ENCODE data around the gene AP2S1.

AP2S1 gene

GRCh38 chr19:46862503-46862834 is 11.8 kb upstream of the AP2S1 start:
- H3K79me2 ChIP-seq (ENCODE audit: insufficient read depth, low read length), result peaks cover 70% of the 10 kb centered on the region
- TF ChIP-seq CTCF (conservative IDR thresholded peaks at IDR 0.05; ENCODE audit: low read length) (no peak), EZH2phosphoT487 (IDR thresholded peaks at IDR 0.05; ENCODE audit: borderline replicate concordance) (no peak)
- peaks cover 65% of the 10 kb centered on the region for H4K20me1 ChIP-seq (ENCODE audit: insufficient read depth, low read length, poor library complexity, severe bottlenecking)
- H3K9ac ChIP-seq (ENCODE audit: low read depth, low read length, poor library complexity, severe bottlenecking), result peak overlapping the region; percentile 77
- peaks cover 53% of the 10 kb centered on the region for H3K4me1 ChIP-seq (ENCODE audit: insufficient read depth, low read length, poor library complexity, severe bottlenecking)
- H2AFZ ChIP-seq (ENCODE audit: low read length), result no peak overlapping the region
- no peaks in the 10 kb centered on the region for H3K9me3 ChIP-seq (ENCODE audit: insufficient read depth, low read depth, low read length)
- no peaks in the 10 kb centered on the region for H3K36me3 ChIP-seq (ENCODE audit: insufficient read depth, low read length)
- no peaks in the 10 kb centered on the region for H3K9me2 ChIP-seq (replicated peaks; ENCODE audit: low read depth, low read length)
- H3F3A ChIP-seq (ENCODE audit: low read depth), result peaks cover 6% of the 10 kb centered on the region; the same call in 1 of the 2 replicates
- no peaks in the 10 kb centered on the region for H3K27me3 ChIP-seq (ENCODE audit: insufficient read depth, low read length, poor library complexity, severe bottlenecking)
- peak overlapping the region; percentile 97 for H3K4me2 ChIP-seq (ENCODE audit: low read depth, low read length, poor library complexity, severe bottlenecking)
- peak overlapping the region; percentile 99 for H3K4me3 ChIP-seq (ENCODE audit: low read length, poor library complexity, severe bottlenecking)

- peak overlapping the region; percentile 99 for H3K4me3 ChIP-seq (ENCODE audit: low read length, poor library complexity, severe bottlenecking)
- H3K36me3 ChIP-seq (ENCODE audit: insufficient read depth, low read length), result no peaks in the 10 kb centered on the region
- H4K20me1 ChIP-seq (ENCODE audit: insufficient read depth, low read length, poor library complexity, severe bottlenecking), result peaks cover 59% of the 10 kb centered on the region
- no peaks in the 10 kb centered on the region for H3K27me3 ChIP-seq (ENCODE audit: insufficient read depth, low read length, poor library complexity, severe bottlenecking)
- peak overlapping the region; percentile 77 for H3K9ac ChIP-seq (ENCODE audit: low read depth, low read length, poor library complexity, severe bottlenecking)
- H3F3A ChIP-seq (ENCODE audit: low read depth), result peaks cover 6% of the 10 kb centered on the region; the same call in 1 of the 2 replicates
- H3K9me3 ChIP-seq (ENCODE audit: insufficient read depth, low read depth, low read length), result no peaks in the 10 kb centered on the region
- peaks cover 64% of the 10 kb centered on the region for H3K79me2 ChIP-seq (ENCODE audit: insufficient read depth, low read length)
- TF ChIP-seq EZH2phosphoT487 (IDR thresholded peaks at IDR 0.05; ENCODE audit: borderline replicate concordance) (no peak), CTCF (conservative IDR thresholded peaks at IDR 0.05; ENCODE audit: low read length) (no peak)
- no peak overlapping the region for H2AFZ ChIP-seq (ENCODE audit: low read length)
- H3K9me2 ChIP-seq (replicated peaks; ENCODE audit: low read depth, low read length), result no peaks in the 10 kb centered on the region
- peaks cover 47% of the 10 kb centered on the region for H3K4me1 ChIP-seq (ENCODE audit: insufficient read depth, low read length, poor library complexity, severe bottlenecking)
- peak overlapping the region; percentile 97 for H3K4me2 ChIP-seq (ENCODE audit: low read depth, low read length, poor library complexity, severe bottlenecking)
These were observed 11.3 kb upstream of the AP2S1 start for GRCh38 chr19:46861691-46862502.

GRCh38 chr19:46860846-46861690 is 10.4 kb upstream of the AP2S1 start, which contains the start of gene ARHGAP35:
TSS of gene ARHGAP35 (plus strand) at chr19:46860997. CDS start at chr19:46918676, 57,679 bp downstream.
- Histone ChIP-seq H3F3A (ENCODE audit: low read depth) (peaks cover 6% of the 10 kb centered on the region; the same call in 1 of the 2 replicates), H3K4me2 (ENCODE audit: low read depth, low read length, poor library complexity, severe bottlenecking) (peak within 1 kb of the TSS; percentile 97), H2AFZ (ENCODE audit: low read length) (peak within 1 kb of the TSS; percentile 77), H3K4me3 (ENCODE audit: low read length, poor library complexity, severe bottlenecking) (peak within 1 kb of the TSS; percentile 99), H3K9ac (ENCODE audit: low read depth, low read length, poor library complexity, severe bottlenecking) (peak within 1 kb of the TSS; percentile 95), H3K9me2 (replicated peaks; ENCODE audit: low read depth, low read length) (no peaks in the 10 kb centered on the region), H3K79me2 (ENCODE audit: insufficient read depth, low read length) (peaks cover 56% of the 10 kb centered on the region), H3K4me1 (ENCODE audit: insufficient read depth, low read length, poor library complexity, severe bottlenecking) (peaks cover 39% of the 10 kb centered on the region), H3K36me3 (ENCODE audit: insufficient read depth, low read length) (no peaks in the 10 kb centered on the region), H3K9me3 (ENCODE audit: insufficient read depth, low read depth, low read length) (no peaks in the 10 kb centered on the region), H3K27me3 (ENCODE audit: insufficient read depth, low read length, poor library complexity, severe bottlenecking) (no peaks in the 10 kb centered on the region), H4K20me1 (ENCODE audit: insufficient read depth, low read length, poor library complexity, severe bottlenecking) (peaks cover 51% of the 10 kb centered on the region)
- TF ChIP-seq CTCF (conservative IDR thresholded peaks at IDR 0.05; ENCODE audit: low read length) (no peak), EZH2phosphoT487 (IDR thresholded peaks at IDR 0.05; ENCODE audit: borderline replicate concordance) (no peak)

All from Loucy (cell line).